ENCODE results near the gene GNAL.
"Not testable (repeated sequence)": the region's sequence is repeated elsewhere in the genome, so short reads cannot be mapped to it uniquely, and the experiment has no call there.

Gene GNAL

DNA sequence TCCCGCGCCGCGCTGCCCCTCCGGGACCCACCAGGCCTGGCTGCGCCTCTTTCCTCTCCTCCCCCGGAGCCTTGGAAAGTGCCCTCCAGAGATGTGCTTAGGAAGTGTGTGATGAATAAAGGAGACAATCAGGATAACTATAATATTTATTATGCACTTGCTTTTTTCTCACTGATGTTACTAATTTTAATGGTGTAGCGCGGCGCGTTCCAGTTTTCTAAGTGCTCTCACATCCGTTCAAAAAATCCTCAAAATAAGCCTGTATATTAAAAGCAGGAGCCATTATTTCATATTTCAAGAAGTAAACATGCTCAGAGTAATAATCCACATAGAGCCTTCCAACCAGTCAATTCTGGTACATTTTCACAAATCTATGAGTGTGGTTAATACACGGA lies 220.0 kb downstream of the GNAL start:
- Histone ChIP-seq H3K9me2 (replicated peaks; ENCODE audit: control insufficient read depth, low read length) (no peaks in the 10 kb centered on the region), H3K27ac (ENCODE audit: low read depth, low read length) (peak overlapping the region; percentile 83), H3K36me3 (ENCODE audit: control insufficient read depth, low read length) (peaks cover 12% of the 10 kb centered on the region; the same call in 1 of the 2 replicates), H3K27me3 (ENCODE audit: control insufficient read depth, low read length) (no peaks in the 10 kb centered on the region), H3K4me2 (ENCODE audit: low read length) (peak overlapping the region; percentile 70), H3K9me3 (ENCODE audit: control insufficient read depth, insufficient read depth, low read length) (no peaks in the 10 kb centered on the region), H3F3A (ENCODE audit: control insufficient read depth, insufficient read depth) (no peaks in the 10 kb centered on the region), H4K20me1 (ENCODE audit: control insufficient read depth, insufficient read depth, low read depth, low read length) (no peaks in the 10 kb centered on the region), H3K4me3 (ENCODE audit: low read length) (peak overlapping the region; percentile 75), H3K4me1 (ENCODE audit: control insufficient read depth, low read length) (peaks cover 16% of the 10 kb centered on the region), H3K79me2 (ENCODE audit: control insufficient read depth, low read length) (peaks cover 13% of the 10 kb centered on the region)
- TF ChIP-seq EZH2phosphoT487 (IDR thresholded peaks at IDR 0.05; ENCODE audit: borderline replicate concordance, low read length) = no peak
- TF ChIP-seq, protein P1, sequence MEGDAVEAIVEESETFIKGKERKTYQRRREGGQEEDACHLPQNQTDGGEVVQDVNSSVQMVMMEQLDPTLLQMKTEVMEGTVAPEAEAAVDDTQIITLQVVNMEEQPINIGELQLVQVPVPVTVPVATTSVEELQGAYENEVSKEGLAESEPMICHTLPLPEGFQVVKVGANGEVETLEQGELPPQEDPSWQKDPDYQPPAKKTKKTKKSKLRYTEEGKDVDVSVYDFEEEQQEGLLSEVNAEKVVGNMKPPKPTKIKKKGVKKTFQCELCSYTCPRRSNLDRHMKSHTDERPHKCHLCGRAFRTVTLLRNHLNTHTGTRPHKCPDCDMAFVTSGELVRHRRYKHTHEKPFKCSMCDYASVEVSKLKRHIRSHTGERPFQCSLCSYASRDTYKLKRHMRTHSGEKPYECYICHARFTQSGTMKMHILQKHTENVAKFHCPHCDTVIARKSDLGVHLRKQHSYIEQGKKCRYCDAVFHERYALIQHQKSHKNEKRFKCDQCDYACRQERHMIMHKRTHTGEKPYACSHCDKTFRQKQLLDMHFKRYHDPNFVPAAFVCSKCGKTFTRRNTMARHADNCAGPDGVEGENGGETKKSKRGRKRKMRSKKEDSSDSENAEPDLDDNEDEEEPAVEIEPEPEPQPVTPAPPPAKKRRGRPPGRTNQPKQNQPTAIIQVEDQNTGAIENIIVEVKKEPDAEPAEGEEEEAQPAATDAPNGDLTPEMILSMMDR (IDR thresholded peaks at IDR 0.05; ENCODE audit: low read depth, low read length, poor library complexity, severe bottlenecking) = no peak

DNA sequence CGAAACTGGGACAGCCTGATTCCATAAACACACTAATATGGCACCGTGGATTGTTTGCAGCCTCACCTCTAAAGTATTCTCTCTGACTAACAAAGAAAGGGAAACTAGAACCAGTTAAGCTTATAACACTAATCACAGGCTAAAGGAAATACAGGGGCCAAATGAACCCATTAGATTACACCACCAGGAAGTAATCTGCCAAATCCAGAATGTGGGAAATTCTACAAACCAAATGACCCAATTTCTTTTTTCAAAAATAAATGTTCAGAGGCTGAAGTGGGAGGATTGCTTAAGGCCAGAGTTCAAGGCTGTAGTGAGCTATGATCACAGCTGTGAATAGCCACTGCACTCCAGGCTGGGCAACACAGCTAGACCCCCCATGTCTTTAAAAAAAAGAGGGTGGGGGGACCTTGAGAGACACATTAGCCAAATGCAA lies 220.5 kb downstream of the GNAL start:
- Histone ChIP-seq H3K4me3 (ENCODE audit: low read length) (peak overlapping the region; percentile 75), H3K27ac (ENCODE audit: low read depth, low read length) (peak overlapping the region; percentile 83; the same call in 1 of the 2 replicates), H3K4me1 (ENCODE audit: control insufficient read depth, low read length) (peaks cover 16% of the 10 kb centered on the region)

DNA sequence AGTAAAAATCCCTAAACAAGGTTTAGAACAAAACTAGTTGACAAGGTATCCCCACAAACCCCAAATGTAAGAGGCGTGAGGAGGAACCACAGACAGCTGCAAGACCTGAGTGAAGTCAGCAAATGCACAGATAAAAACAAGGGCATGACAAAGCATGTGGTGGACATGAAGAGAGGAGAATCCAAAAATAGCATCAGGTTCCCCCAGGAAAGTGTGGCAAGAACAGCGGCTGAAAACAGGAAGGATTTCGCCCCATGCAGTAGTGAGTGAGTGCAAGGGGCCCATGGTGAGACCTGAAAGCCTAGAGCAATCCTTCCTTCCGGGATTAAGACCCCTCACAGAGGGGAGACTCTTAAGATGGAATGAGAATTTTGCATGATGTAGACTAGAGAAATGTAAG lies 227.8 kb downstream of the GNAL start:
- H3K27ac ChIP-seq (ENCODE audit: low read depth, low read length); H3K27me3 ChIP-seq (ENCODE audit: control insufficient read depth, low read length): not testable (repeated sequence)

More for the DNA sequence above, 220.5 kb downstream of the GNAL start:
- no peaks in the 10 kb centered on the region for H4K20me1 ChIP-seq (ENCODE audit: control insufficient read depth, insufficient read depth, low read depth, low read length)
- peaks cover 13% of the 10 kb centered on the region for H3K79me2 ChIP-seq (ENCODE audit: control insufficient read depth, low read length)
- no peaks in the 10 kb centered on the region for H3K27me3 ChIP-seq (ENCODE audit: control insufficient read depth, low read length)
- H3K36me3 ChIP-seq (ENCODE audit: control insufficient read depth, low read length) = peaks cover 12% of the 10 kb centered on the region; the same call in 1 of the 2 replicates
- H3K9me2 ChIP-seq (replicated peaks; ENCODE audit: control insufficient read depth, low read length) = no peaks in the 10 kb centered on the region
- H3F3A ChIP-seq (ENCODE audit: control insufficient read depth, insufficient read depth) = no peaks in the 10 kb centered on the region
- H3K4me2 ChIP-seq (ENCODE audit: low read length) = peak overlapping the region; percentile 70
- H3K9me3 ChIP-seq (ENCODE audit: control insufficient read depth, insufficient read depth, low read length) = no peaks in the 10 kb centered on the region
- TF ChIP-seq EZH2phosphoT487 (IDR thresholded peaks at IDR 0.05; ENCODE audit: borderline replicate concordance, low read length) = no peak
- TF ChIP-seq, protein P1 (IDR thresholded peaks at IDR 0.05; ENCODE audit: low read depth, low read length, poor library complexity, severe bottlenecking) = no peak

DNA sequence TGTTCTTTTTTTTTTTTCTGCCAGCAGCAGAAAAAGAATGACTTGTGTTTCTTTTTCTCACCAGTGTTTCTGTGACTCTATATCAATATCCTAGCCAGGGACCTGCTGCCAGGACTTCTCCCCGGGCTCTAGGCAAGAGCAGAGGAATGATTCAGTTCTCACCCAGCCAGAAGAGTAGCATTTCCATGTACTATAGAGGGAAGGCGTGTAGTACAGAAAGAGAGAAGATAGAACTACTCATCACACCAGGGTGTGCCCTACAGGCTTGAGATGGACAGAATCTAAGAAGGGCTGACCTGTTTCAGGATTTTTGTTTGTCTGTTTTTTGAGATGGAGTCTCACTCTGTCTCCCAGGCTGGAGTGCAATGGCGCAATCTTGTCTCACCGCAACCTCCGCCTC lies 230.5 kb downstream of the GNAL start:
- not testable (repeated sequence) for H4K20me1 ChIP-seq (ENCODE audit: control insufficient read depth, insufficient read depth, low read depth, low read length); H3K27ac ChIP-seq (ENCODE audit: low read depth, low read length); H3K27me3 ChIP-seq (ENCODE audit: control insufficient read depth, low read length); H3K36me3 ChIP-seq (ENCODE audit: control insufficient read depth, low read length); H3F3A ChIP-seq (ENCODE audit: control insufficient read depth, insufficient read depth); H3K4me2 ChIP-seq (ENCODE audit: low read length); H3K4me3 ChIP-seq (ENCODE audit: low read length); H3K9me3 ChIP-seq (ENCODE audit: control insufficient read depth, insufficient read depth, low read length); H3K9me2 ChIP-seq (replicated peaks; ENCODE audit: control insufficient read depth, low read length); H3K79me2 ChIP-seq (ENCODE audit: control insufficient read depth, low read length)
- H3K4me1 ChIP-seq (ENCODE audit: control insufficient read depth, low read length) = peaks cover 10% of the 10 kb centered on the region

More for the DNA sequence above, 227.8 kb downstream of the GNAL start:
- H3K9me2 ChIP-seq (replicated peaks; ENCODE audit: control insufficient read depth, low read length); H3K36me3 ChIP-seq (ENCODE audit: control insufficient read depth, low read length); H3K9me3 ChIP-seq (ENCODE audit: control insufficient read depth, insufficient read depth, low read length); H3F3A ChIP-seq (ENCODE audit: control insufficient read depth, insufficient read depth); H4K20me1 ChIP-seq (ENCODE audit: control insufficient read depth, insufficient read depth, low read depth, low read length); H3K4me3 ChIP-seq (ENCODE audit: low read length); H3K79me2 ChIP-seq (ENCODE audit: control insufficient read depth, low read length); H3K4me2 ChIP-seq (ENCODE audit: low read length): not testable (repeated sequence)
- H3K4me1 ChIP-seq (ENCODE audit: control insufficient read depth, low read length) = peaks cover 10% of the 10 kb centered on the region

All from DOHH2 (cell line).